Endothelial cell of umbilical vein (primary cell): ENCODE measurements around the gene C17orf113. TPM values are rescaled to one million over a fixed set of nuclear protein-coding genes. Genes with fewer than 3 reads are reported as not detected.

Experiments used
- BruUV-seq: library from RNA; stranded (reverse); fragments of 400-500 nt; replicated peaks from 2 replicates; lab custom pipeline; 2021; lab: Mats Ljungman, UMichigan
- CTCF ChIA-PET: fragments of 300-600, 350-600 bp; sonication (Branson Sonifier 250); formaldehyde crosslinking; loops from one replicate; lab custom pipeline; 2021; ENCODE audit warnings: antibody characterized with exemption, inconsistent platforms; lab: Charles Lee
- POLR2A ChIA-PET: fragments of 300-600, 350-600 bp; sonication (Branson Sonifier 250); formaldehyde crosslinking; loops from one replicate; lab custom pipeline; 2021; ENCODE audit warnings: antibody characterized with exemption, inconsistent platforms; lab: Charles Lee
- DNase-seq: peaks from one replicate; pipeline ENCODE4 v3.0.0-alpha.2; 2011; ENCODE audit warnings: low read depth, low spot score
- FAIRE-seq: peaks from 2 replicates; lab custom pipeline; 2011; peaks lifted over from hg19 to GRCh38; lab: Jason Lieb, UNC
- H2AFZ ChIP-seq: 2 replicates; pipeline ENCODE4 v1.6.0; 2012; ENCODE audit warnings: low read depth, low read length, control low read depth, inconsistent platforms
- H3K27ac ChIP-seq: 2 replicates; pipeline ENCODE4 v1.5.1; 2011; ENCODE audit warnings: low read depth, mild to moderate bottlenecking, control low read depth, low read length, moderate library complexity; ENCODE audit not compliant: insufficient read depth
- H3K27me3 ChIP-seq, 2 experiments: 2 replicates each; pipeline versions ENCODE4 v1.6.0 to v1.6.1; 2011; ENCODE audit warnings: low read length in 2 of 2, mixed read lengths in 1 of 2; ENCODE audit not compliant: control insufficient read depth in 2 of 2, insufficient read depth in 2 of 2
- H3K36me3 ChIP-seq, 2 experiments: 2 replicates in 1 of 2; 3 replicates in 1 of 2; pipeline ENCODE4 v1.5.1; 2011; ENCODE audit warnings: low read length in 2 of 2, mild to moderate bottlenecking in 1 of 2, moderate library complexity in 1 of 2; ENCODE audit not compliant: control insufficient read depth in 2 of 2, insufficient read depth in 2 of 2; ENCODE audit errors: extremely low read depth in 1 of 2
- H3K4me1 ChIP-seq: 3 replicates; pipeline ENCODE4 v1.5.1; 2011; ENCODE audit warnings: mild to moderate bottlenecking, low read length; ENCODE audit not compliant: control insufficient read depth, insufficient read depth; ENCODE audit errors: extremely low read depth
- H3K4me2 ChIP-seq: 2 replicates; pipeline ENCODE4 v1.6.1; 2011; ENCODE audit warnings: low read length, control low read depth, mixed read lengths; ENCODE audit not compliant: insufficient read depth
- H3K4me3 ChIP-seq, 3 experiments: fragments of 200-600 bp in 1 of 3; sonication (generic), shearing (Covaris generic) in 1 of 3; replicated peaks in 1 of 3; 2 replicates each; pipeline ENCODE4 v1.5.1; 2011 to 2016; ENCODE audit warnings: control low read depth in 3 of 3, low read length in 3 of 3, mild to moderate bottlenecking in 2 of 3, inconsistent platforms in 1 of 3, low read depth in 1 of 3, moderate library complexity in 1 of 3; ENCODE audit not compliant: insufficient read depth in 1 of 3
- H3K79me2 ChIP-seq: 2 replicates; pipeline ENCODE4 v1.6.0; 2012; ENCODE audit warnings: low read length, inconsistent platforms; ENCODE audit not compliant: control insufficient read depth, insufficient read depth
- H3K9ac ChIP-seq: replicated peaks from 2 replicates; pipeline ENCODE3; 2011; ENCODE audit warnings: low read length, control low read depth; ENCODE audit not compliant: insufficient read depth; ENCODE audit errors: extremely low read depth
- H3K9me1 ChIP-seq: replicated peaks from 3 replicates; pipeline ENCODE4 v1.6.0; 2011; ENCODE audit warnings: mild to moderate bottlenecking, low read length; ENCODE audit not compliant: control insufficient read depth, insufficient read depth; ENCODE audit errors: extremely low read depth
- H3K9me3 ChIP-seq: replicated peaks from 2 replicates; pipeline ENCODE4 v1.5.1; 2012; ENCODE audit warnings: low read length, inconsistent platforms; ENCODE audit not compliant: control insufficient read depth, insufficient read depth
- H4K20me1 ChIP-seq: replicated peaks from 2 replicates; pipeline ENCODE3; 2011; ENCODE audit warnings: mild to moderate bottlenecking, low read length; ENCODE audit not compliant: control insufficient read depth, insufficient read depth; ENCODE audit errors: extremely low read depth
- CTCF ChIP-seq, 2 donors: IDR thresholded peaks; 1 replicate in 1 of 2; 2 replicates in 1 of 2; pipeline ENCODE4 v1.5.1; 2011; ENCODE audit warnings: low read length in 2 of 2, mild to moderate bottlenecking in 2 of 2, moderate library complexity in 2 of 2, control low read depth in 1 of 2, inconsistent platforms in 1 of 2, low read depth in 1 of 2; ENCODE audit not compliant: insufficient read depth in 1 of 2; ENCODE audit errors: extremely low read depth in 1 of 2
- EZH2 ChIP-seq: IDR thresholded peaks from 2 replicates; pipeline ENCODE4 v1.6.1; 2012; ENCODE audit warnings: borderline replicate concordance, low read depth, mild to moderate bottlenecking, moderate library complexity, low read length, inconsistent platforms; ENCODE audit not compliant: severe bottlenecking
- FOS ChIP-seq: IDR thresholded peaks from 2 replicates; pipeline ENCODE4 v1.6.1; 2011; ENCODE audit warnings: mild to moderate bottlenecking, low read length, moderate library complexity, borderline replicate concordance; ENCODE audit not compliant: insufficient read depth
- GATA2 ChIP-seq: IDR thresholded peaks from 2 replicates; pipeline ENCODE4 v1.7.0; 2011; ENCODE audit warnings: low read depth, mild to moderate bottlenecking, moderate library complexity, mixed read lengths, low read length; ENCODE audit not compliant: insufficient read length, insufficient read depth
- JUN ChIP-seq: IDR thresholded peaks from 2 replicates; pipeline ENCODE4 v1.6.1; 2011; ENCODE audit warnings: borderline replicate concordance, low read depth; ENCODE audit not compliant: insufficient read length, insufficient read depth
- MAX ChIP-seq: IDR thresholded peaks from 2 replicates; pipeline ENCODE4 v1.6.1; 2011; ENCODE audit not compliant: insufficient read depth, insufficient read length
- MYC ChIP-seq: IDR thresholded peaks from one replicate; pipeline ENCODE4 v1.6.1; 2011; ENCODE audit warnings: mild to moderate bottlenecking, low read depth, low read length
- POLR2A ChIP-seq: IDR thresholded peaks from 2 replicates; pipeline ENCODE4 v1.6.1; 2012; ENCODE audit warnings: low read depth, mild to moderate bottlenecking, control low read depth, low read length
- POLR2AphosphoS5 ChIP-seq: IDR thresholded peaks from 2 replicates; pipeline ENCODE4 v1.6.1; 2012; ENCODE audit warnings: low read depth, mild to moderate bottlenecking, control low read depth, low read length, moderate library complexity; ENCODE audit not compliant: insufficient read depth
- dilution Hi-C: fragments of 300-500 bp; cut with MboI; formaldehyde crosslinking; loops from one replicate; pipeline ENCODE4 v1.15.0; 2019; ENCODE audit warnings: low sequenced_read_pairs; ENCODE audit not compliant: extremely low pct_ligation_motif_present
- intact Hi-C: fragments of 100-400 bp; cut with micrococcal nuclease; formaldehyde crosslinking; loops from one replicate; pipeline ENCODE4 v1.10.0; 2022
- polyA plus RNA-seq, 4 experiments: library from polyadenylated mRNA; depleted of rRNA in 3 of 4; stranded (reverse) in 3 of 4; unstranded in 1 of 4; fragments of >200 nt; gene quantifications; 2 replicates each; pipeline versions ENCODE4 v1.2.1 to v1.2.3, GENCODE V29; 2011 to 2012; ENCODE audit warnings: missing spikeins in 1 of 4
- total RNA-seq: library from RNA; stranded (reverse); gene quantifications from 2 replicates; pipeline ENCODE4 v1.2.3, GENCODE V29; 2021

Gene C17orf113
- total and polyA plus RNA-seq, 2 donors (not counting 3 experiments of a cell fraction or from before 2014, with no cell fraction given), result 0.20 to 0.30 TPM

- Histone ChIP-seq H3K9me1 (no peaks in the 10 kb centered on the region), H3K4me3 (no peak overlapping the region), H3K4me1 (no peaks in the 10 kb centered on the region), H3K9me3 (no peaks in the 10 kb centered on the region), H3K9ac (no peak overlapping the region), H3K36me3 (no peaks in the 10 kb centered on the region), H2AFZ (no peak overlapping the region), H3K27ac (no peak overlapping the region), H3K79me2 (no peaks in the 10 kb centered on the region), H3K4me2 (no peak overlapping the region), H3K27me3 (no peaks in the 10 kb centered on the region), H4K20me1 (no peaks in the 10 kb centered on the region)
- POLR2A ChIA-PET, result no interaction called here
- intact Hi-C loops, result no loop called here
- BruUV-seq, result no TSS peak
- CTCF ChIA-PET, result interaction anchor here (1.5 kb wide), 1 partner anchor 22 kb away, joined by 4 read pairs; the partner anchor contains the start of gene NKIRAS2
- dilution Hi-C loops, result no loop called here
- DNase-seq (no peak), FAIRE-seq (no peak)
- no peak for TF ChIP-seq GATA2
- TF ChIP-seq JUN, result no peak
- TF ChIP-seq POLR2A, result no peak
- TF ChIP-seq MAX, result no peak
- TF ChIP-seq MYC, result no peak
- TF ChIP-seq POLR2AphosphoS5, result no peak
- no peak for TF ChIP-seq EZH2
- TF ChIP-seq CTCF (IDR thresholded peaks at IDR 0.05; ENCODE audit: extremely low read depth in 1 of 2, insufficient read depth in 1 of 2, low read depth in 1 of 2, low read length in 2 of 2), result no peak
- TF ChIP-seq FOS, result no peak
These were observed 7.6 kb downstream of the C17orf113 start for GRCh38 chr17:42042598-42043319.
